A549 treated with Hydrocortisone at 1 μM for 4 hours (cell line): ENCODE measurements around the gene RHOC. TPM values are rescaled to one million over a fixed set of nuclear protein-coding genes. Genes with fewer than 3 reads are reported as not detected.

ENCODE experiments used
- total RNA-seq: library from RNA; stranded (reverse); fragments of 200-300 nt; extraction: Qiagen RNA extraction; gene quantifications from 5 replicates; pipeline ENCODE4 v1.2.3, GENCODE V29; 2022

RHOC gene
- total RNA-seq: 349 to 385 TPM (median 354 TPM) in 5 replicates

GRCh38 chr1:112706505-112707220, at the start of gene RHOC:
Gene RHOC, minus strand, starts transcription at chr1:112707127. Its CDS starts 3,328 bp downstream, at chr1:112703799.

GRCh38 chr1:112715264-112716053, 8.5 kb upstream of the RHOC start, which contains the start of gene PPM1J:
Gene PPM1J, minus strand, starts transcription at chr1:112715332. Its CDS starts 31 bp downstream, at chr1:112715301.

GRCh38 chr1:112674440-112674985, 32.4 kb downstream of the RHOC start, which contains the start of gene MOV10:
Gene MOV10, plus strand, starts transcription at chr1:112674659. Its CDS starts 254 bp downstream, at chr1:112674913.

Other genes with a start within 250 kb of the RHOC start
- gene WNT2B, start 198.2 kb downstream of the RHOC start, total RNA-seq: 0.13 to 0.29 TPM (median 0.23 TPM) in 5 replicates
- 11.0 to 13.0 TPM (median 11.9 TPM) in 5 replicates for gene ST7L, start 88.0 kb downstream of the RHOC start, total RNA-seq
- gene CAPZA1, start 87.3 kb downstream of the RHOC start, total RNA-seq: 54.3 to 77.4 TPM (median 60.8 TPM) in 5 replicates
- gene MOV10, start 32.5 kb downstream of the RHOC start, total RNA-seq: 25.8 to 31.3 TPM (median 27.5 TPM) in 5 replicates
- gene PPM1J, start 8.2 kb upstream of the RHOC start, total RNA-seq: 0.86 to 1.2 TPM (median 0.99 TPM) in 5 replicates
- gene SLC16A1, start 249.1 kb upstream of the RHOC start, total RNA-seq: 38.8 to 60.2 TPM (median 42.8 TPM) in 5 replicates